ENCODE measurements around the gene MESP2. TPM values are rescaled to one million over a fixed set of nuclear protein-coding genes. Genes with fewer than 3 reads are reported as not detected.
A peak's percentile ranks its signal among the peaks of the same experiment; 100 is the strongest.

Gene MESP2
- total and polyA plus RNA-seq, 9 of the 15 experiments (the other 6 are each of a cell fraction or from before 2014, with no cell fraction given): 0.08 to 0.82 (median 0.37) TPM

GRCh38 chr15:89781891-89782618, 5.9 kb downstream of the MESP2 start (continued):
- TF ChIP-seq TSHZ1 (CRISPR knock-in tag; IDR thresholded peaks at IDR 0.05): peak; percentile 96
- TF ChIP-seq CBX2 (IDR thresholded peaks at IDR 0.05; ENCODE audit: insufficient read depth, low read length, poor library complexity, severe bottlenecking): no peak
- no peak for TF ChIP-seq PHF8 (IDR thresholded peaks at IDR 0.05; ENCODE audit: borderline replicate concordance, low read length)
- TF ChIP-seq PTTG1 (tag; IDR thresholded peaks at IDR 0.05; ENCODE audit: low read depth): peak; percentile 94
- TF ChIP-seq EZH2 (IDR thresholded peaks at IDR 0.05; ENCODE audit: borderline replicate concordance, low read depth, low read length): no peak
- no peak for TF ChIP-seq DACH1 (IDR thresholded peaks at IDR 0.05; ENCODE audit: partially characterized antibody)
- TF ChIP-seq ATF7 (IDR thresholded peaks at IDR 0.05): 0 out of 2 replicates have a peak, but pooled peaks have one; percentile 25
- TF ChIP-seq CCAR2 (IDR thresholded peaks at IDR 0.05; ENCODE audit: low read depth, low read length): no peak
- TF ChIP-seq ZNF444 (CRISPR knock-in tag; IDR thresholded peaks at IDR 0.05): peak; percentile 96
- no peak for TF ChIP-seq POLR2G (IDR thresholded peaks at IDR 0.05; ENCODE audit: low read depth, low read length)
- no peak for TF ChIP-seq MTA2 (IDR thresholded peaks at IDR 0.05; ENCODE audit: low read depth)
- TF ChIP-seq CCNT2 (IDR thresholded peaks at IDR 0.05; ENCODE audit: borderline replicate concordance, extremely low read depth, insufficient read length, low read depth, low read length): no peak
- TF ChIP-seq RBM14 (IDR thresholded peaks at IDR 0.05; ENCODE audit: borderline replicate concordance, insufficient read depth, low read depth, low read length): no peak
- TF ChIP-seq PKNOX1 (IDR thresholded peaks at IDR 0.05): peak; percentile 90
- peak; percentile 93 for TF ChIP-seq PHTF2 (CRISPR knock-in tag; IDR thresholded peaks at IDR 0.05)
- no peak for TF ChIP-seq KDM5B (IDR thresholded peaks at IDR 0.05; ENCODE audit: insufficient replicate concordance, low read depth, low read length)
- TF ChIP-seq HNRNPUL1 (IDR thresholded peaks at IDR 0.05; ENCODE audit: low read length): no peak
- no peak for TF ChIP-seq DNMT1 (IDR thresholded peaks at IDR 0.05)
- peak; percentile 91 for TF ChIP-seq ZNF347 (CRISPR knock-in tag; IDR thresholded peaks at IDR 0.05; ENCODE audit: low read depth)
- TF ChIP-seq YY1 (IDR thresholded peaks at IDR 0.05; ENCODE audit: borderline replicate concordance in 1 of 3, control insufficient read depth in 1 of 3, extremely low read depth in 1 of 3, insufficient read depth in 3 of 3, insufficient read length in 1 of 3, insufficient replicate concordance in 2 of 3, low read depth in 1 of 3, low read length in 2 of 3): peak in 1 of 3 experiments; percentile 55
- TF ChIP-seq ZNF280A (IDR thresholded peaks at IDR 0.05; ENCODE audit: low read depth, partially characterized antibody): no peak
